Activated T-cell treated with anti-CD3 and anti-CD28 coated beads for 48 hours (primary cell): Measurements from ENCODE around the gene DNAI4.
"Not testable (repeated sequence)": the region's sequence is repeated elsewhere in the genome, so short reads cannot be mapped to it uniquely, and the experiment has no call there.

Experiments
- DNase-seq: peaks from one replicate; pipeline ENCODE4 v3.0.0-alpha.2; 2020; ENCODE audit warnings: low read depth

The DNAI4 gene

DNA sequence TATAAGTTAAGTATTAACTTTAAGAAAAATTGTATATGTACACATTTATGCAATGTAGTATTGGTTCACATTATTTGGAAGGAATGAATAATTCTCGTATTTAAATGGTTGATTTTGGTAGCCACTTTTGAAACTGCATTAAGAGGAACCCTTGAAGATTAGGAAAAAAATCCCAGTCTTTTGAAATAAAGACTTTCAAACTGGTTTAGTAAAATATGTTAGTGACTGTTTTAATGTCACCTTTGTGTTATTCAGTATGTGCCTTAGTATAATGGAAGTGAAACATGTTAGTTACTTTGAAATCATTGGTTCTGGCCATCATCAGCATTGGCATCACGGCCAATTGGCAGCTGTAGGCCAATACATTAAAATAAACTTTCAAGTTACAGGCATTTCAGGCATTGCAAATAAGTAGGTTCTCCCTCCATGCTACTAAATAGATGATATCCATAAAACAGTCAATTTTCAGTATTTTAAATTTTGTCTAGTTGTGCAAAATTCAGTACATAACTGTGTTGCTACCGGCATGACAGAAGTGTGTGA, 4.6 kb upstream of the DNAI4 start:
- no peak for DNase-seq

DNA sequence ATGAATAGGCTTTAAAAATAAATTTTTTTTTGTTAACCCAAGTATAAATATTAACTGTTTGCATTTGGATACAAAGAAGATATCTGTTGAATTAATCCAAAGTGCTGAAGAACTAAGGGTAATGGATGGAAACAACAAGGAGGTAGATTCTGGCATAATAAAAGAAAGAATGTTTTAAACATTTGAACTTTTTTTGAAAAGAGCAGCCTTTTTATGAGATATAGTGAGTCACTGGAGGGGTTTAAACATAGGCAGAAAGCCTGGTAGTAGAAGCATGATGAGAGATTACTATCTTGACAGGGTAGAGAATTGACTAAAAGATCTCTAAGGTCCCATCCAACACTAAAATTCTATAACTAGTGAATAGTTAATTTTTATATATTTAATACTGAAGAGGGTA, 2.9 kb upstream of the DNAI4 start:
- DNase-seq: no peak

DNA sequence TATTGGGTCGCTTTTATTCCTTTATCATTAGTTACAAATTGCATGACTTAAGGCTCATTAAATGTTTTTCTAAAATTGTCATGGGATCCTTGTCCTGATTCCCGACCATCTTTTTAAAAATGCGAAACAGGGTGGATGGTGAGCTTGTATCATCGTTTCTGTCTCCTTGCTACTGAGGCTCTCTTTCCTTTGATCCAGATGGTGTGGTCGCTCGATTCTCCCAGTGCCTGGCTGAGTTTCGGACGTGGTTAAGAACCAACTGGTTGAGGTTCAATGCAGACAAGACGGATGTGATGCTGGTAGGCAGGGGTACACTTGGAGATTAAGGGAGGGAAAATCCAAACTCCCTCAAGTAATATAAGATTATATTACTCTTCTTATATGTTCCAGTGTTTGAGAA, 1.3 kb upstream of the DNAI4 start:
- no peak for DNase-seq

DNA sequence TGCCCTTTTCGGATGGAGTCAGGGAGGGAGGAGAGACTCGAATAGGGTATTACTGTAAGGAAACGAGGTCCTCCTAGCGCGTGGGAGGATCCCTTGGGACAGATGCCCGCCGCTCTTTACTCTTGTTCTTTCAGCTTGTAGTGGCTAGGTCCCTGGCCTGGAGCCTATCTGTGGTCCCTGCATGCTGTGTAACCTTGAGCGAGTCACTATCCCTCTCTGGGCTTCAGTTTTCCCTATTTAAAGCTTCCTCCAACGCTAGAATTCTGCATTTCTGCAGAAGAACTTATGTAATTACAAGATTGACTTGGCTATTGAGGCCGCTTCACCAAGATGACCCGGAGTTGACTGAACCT, 878 bp upstream of the DNAI4 start:
- no peak for DNase-seq

DNA sequence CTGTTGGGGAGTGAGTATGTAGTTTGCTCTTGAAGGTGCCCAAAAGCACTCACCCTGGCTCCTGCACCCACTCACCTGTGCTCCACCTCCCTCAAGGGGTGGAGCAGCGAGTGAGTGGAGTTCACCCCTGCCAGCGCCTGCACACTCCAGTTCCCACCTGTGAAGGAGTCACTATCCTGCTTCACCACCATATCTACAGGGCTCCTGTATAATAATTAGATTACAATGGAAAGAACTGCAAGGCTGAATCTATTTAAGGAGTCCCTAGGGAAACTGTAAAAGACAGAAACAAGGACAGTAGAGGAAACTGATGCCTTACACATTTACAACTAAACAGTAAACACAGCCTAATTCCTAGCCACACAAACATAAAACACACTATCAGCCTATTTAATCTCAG, 4.1 kb downstream of the DNAI4 start:
- no peak for DNase-seq

DNA sequence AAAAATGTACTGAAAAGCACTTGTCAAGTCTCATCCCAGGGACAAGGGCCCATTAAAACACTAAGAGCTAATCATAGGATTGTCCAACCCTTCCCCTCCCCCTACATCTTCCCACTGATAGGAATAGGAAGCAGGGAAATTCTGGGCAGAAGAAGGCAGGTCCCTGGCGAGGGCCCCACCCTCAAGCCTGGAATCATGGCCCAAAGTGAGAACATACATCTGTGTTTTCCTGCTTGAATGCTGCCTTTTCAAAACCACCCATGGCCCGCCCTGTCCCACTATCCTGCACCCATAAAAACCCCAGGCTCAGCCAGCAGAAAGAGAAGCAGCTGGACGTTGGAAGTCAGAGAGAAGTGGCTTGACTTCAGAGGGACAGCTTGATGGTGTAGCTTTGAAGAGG, 4.8 kb downstream of the DNAI4 start:
- DNase-seq: no peak

DNA sequence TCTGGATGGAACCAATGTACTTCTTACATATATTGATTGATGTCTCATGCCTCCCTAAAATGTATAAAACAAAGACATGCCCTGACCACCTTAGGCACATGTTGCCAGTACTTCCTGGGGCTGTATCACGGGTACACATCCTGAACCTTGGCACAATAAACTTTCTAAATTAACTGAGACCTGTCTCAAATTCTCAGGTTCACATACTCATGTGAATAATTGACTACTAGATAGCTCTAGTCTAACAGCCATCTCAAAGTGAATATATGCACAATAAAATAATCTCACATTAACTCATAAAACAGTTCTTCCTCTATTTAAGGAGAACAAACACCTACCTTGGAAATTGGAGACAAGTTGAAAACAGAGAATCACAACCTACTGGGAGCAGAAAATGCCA, 5.6 kb downstream of the DNAI4 start:
- DNase-seq: no peak

DNA sequence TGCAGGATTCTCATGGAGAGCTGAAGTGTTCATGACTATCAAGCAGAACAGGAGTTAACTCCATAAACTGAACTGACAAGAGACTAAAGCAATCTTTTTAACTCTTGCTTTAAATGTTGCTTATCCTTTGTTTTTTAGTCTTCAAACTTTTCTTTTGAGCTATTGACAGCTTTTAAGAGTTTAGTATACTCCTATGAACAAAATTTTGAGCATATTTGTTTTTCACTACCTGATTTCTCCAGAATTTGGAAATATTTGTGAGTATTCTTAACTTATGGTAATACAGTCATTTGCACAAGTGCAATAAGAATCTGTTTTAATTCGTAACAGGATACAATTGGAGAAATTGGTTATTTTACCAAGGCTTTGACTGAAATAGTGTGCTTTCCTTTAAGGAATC, 7.2 kb downstream of the DNAI4 start:
- no peak for DNase-seq

DNA sequence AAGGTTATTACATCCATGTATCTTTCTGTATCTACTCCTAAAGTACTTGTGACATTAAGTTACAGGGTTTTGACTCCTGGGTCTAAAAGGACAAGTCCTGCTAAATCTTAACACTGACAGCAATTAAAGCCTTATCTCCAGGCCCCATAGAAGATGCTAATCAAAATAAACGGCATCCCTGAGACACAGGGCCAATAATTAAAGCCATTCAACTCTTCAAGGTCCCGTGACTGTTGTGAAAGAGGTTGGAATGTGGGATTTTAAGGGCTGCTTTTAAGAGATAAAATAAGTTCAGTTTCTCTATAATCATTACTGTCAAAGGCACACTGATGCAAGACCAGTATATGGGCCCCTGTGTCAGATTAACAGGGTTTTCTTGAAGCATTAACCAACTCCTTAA, 8.3 kb downstream of the DNAI4 start:
- DNase-seq: no peak

DNA sequence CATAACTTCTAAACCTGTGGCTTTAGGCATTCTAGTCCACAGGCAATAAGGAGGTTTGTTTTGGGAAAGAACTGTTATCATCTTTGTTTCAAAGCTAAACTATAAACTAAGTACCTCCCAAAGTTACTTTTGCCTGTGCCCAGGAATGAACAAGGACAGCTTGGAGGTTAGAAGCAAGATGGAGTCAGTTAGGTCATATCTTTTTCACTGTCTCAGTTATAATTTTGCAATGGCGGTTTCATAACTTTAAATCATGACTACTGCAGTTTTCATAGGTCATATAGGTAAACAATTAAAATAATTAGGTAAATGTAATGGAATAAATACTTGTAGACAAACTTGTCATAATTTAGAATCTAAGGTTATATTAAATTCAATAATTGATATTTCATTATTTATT, 9.5 kb downstream of the DNAI4 start:
- not testable (repeated sequence) for DNase-seq

DNA sequence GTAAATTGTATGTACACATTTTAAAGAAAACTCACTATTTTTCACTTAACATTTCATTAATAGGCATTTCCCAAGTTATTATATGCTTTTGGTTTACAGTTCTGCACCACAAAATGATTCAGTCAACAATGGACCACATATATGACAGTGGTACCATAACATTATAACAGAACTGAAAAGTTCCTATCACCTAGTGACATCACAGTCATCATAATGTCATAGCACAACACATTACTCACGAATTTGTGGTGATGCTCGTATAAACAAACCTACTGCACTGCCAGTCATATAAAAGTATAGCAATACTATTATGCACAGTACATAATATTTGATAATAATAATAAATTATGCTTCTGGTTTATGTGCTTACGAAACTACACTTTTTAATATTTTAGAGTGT, 30.9 kb downstream of the DNAI4 start:
- no peak for DNase-seq

DNA sequence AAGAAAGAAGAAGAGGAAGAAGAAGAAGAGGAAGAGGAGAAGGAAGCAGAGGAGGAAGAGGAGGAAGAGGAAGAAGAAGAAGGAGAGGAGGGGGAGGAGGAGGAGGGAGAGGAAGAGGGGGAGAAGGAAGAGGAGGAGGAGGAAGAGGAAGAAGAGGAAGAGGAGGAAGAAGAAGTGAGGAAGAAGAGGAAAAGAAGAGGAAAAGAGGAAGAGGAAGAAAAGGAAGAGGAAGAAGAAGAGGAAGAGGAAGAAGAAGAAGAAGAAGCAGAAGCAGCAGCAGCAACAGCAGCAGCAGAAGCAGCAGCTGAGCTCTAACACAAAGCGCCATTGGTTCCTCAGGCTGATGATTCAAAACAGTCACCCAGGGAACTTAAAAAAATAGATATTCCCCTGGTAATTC, 34.0 kb downstream of the DNAI4 start:
- DNase-seq: no peak

DNA sequence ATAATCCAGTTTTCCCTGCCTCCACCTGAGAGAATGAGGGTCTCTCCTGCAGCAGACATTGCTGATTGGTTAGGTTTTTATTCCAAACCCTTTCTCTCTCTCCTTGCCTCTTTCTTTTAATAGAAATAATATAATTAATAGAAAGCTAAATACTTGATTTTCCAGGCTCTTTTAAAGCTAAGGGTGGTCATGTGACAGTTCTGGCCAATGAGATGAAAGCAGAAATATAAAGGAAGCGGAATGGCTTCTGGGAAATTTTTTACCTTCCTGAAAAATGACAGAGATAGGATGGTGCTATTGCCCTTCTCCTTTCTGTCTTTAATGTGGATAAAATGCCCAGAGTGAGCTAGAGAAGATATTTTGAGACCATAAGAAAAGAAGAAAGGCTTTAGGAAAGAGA, 35.6 kb downstream of the DNAI4 start:
- DNase-seq: no peak

DNA sequence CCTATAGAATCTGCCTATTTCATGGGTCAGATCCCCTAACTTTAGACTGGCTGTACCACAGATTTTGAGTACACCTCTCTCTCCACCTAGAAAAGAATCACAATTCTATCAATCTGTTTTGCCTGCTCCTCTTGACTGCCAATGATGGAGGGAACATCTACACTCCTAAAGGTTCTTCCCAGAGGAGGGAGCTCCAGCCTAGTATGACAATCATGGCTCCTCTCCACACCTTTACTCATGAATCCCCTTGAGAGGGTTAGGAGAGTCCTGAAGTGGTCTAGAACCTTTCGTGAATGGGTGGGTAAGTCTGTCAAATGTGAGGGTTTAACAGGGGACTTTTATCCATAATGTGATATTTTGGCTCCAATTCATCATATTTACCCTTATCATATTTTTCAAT, 48.0 kb downstream of the DNAI4 start:
- no peak for DNase-seq

DNA sequence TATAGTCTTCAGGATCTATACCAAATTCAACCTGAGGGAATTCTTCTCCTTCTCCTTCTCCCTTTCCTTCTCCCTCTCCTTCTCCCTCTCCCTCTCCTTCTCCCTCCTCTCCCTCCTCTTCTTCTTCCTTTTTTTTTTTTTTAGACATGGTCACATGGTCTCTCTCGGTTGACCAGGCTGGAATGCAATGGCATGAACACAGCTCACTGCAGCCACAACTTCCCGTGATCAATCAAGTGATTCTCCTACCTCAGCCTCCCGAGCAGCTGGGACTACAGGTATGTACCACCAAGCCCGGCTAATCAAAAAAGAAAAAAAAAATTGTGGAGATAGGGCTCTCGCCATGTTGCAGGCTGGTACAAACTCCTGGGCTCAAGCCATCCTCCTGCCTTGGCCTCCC, 51.5 kb downstream of the DNAI4 start:
- DNase-seq: no peak

DNA sequence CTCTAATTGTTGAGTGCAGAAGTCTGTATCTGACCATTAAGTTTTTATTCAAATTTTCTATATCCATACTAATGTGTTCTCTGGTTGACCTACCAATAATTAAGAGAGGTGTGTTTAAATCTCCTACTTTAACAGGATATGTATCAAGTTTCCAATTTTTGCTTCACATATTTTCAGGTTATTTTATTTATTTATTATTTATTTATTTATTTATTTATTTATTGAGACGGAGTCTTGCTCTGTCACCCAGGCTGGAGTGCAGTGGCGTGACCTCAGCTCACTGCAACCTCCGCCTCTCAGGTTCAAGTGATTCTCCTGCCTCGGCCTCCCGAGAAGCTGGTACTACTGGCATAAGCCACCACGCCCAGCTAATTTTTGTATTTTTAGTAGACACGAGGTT, 52.6 kb downstream of the DNAI4 start:
- not testable (repeated sequence) for DNase-seq

DNA sequence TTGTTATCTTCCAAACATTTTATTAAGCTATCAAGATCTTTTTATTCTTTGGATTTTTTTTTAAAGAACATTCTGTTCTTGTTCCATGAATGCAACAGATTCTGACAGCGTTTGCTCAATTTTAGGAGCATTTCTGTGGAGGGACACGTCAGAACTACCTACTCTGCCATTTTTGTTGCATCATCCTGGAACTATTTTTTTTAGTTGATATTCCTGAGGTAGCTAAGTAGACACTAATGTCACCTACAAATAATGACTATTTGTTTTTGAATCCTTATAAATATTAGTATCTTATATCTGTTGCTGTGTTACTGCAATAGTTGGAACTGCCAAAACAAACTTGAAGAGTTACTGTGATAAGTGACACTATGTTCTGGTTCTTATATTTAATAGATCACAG, 57.2 kb downstream of the DNAI4 start:
- DNase-seq: no peak

DNA sequence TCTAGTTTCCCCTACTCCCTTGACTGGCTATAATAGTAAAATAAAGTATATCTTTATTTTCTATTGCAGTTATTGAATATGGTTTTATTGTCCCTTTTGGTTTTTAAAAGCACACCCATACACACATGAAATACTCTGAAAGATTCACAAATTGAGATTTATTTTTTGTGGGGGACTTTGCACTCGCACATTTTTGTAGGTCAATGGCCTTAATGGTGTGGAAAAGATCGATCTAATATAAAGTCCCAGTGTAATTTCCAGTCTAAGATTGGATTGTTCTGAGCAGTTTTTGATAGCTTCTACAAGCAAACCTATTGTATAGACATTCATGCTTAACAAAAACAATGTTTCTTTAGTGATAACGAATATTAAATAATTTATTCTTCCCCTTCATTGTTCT, 64.1 kb downstream of the DNAI4 start:
- DNase-seq: no peak

DNA sequence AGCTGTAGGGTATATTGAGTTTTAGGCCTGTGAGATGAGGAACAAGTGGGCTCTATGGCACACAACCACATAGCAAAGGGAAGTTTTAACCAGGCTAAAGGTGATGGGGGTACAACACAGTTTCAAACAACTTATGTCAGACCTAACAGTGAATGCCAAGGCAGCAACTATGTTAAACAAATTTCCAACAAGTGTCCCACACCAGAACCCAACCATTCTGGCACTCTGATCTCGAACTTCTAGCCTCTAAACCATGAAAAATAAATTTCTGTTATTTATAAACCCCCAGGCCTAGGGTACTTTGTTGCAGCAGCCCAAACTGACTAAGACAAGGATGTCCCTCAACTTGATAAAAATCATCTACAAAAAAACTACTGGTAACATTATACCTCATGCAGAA, 71.3 kb downstream of the DNAI4 start:
- no peak for DNase-seq

DNA sequence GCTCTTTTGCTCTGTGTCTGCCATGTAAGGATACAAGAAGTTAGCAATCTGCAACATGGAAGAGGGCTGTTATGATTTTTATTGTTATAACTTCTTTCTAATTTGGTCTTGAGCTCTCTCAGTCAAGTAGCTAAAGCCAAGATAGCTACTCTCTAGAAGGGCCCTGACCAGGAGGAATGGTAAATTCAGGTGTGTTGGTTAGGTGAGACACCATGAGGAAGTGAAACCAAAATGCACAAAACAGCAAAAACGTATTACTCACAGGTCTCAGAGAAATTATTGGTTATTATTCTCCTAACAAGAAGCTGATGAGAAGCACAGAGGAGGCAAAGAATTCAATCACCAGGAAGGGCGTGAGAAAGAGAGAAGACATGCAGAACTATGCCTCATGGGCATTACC, 71.8 kb downstream of the DNAI4 start:
- DNase-seq: no peak

DNA sequence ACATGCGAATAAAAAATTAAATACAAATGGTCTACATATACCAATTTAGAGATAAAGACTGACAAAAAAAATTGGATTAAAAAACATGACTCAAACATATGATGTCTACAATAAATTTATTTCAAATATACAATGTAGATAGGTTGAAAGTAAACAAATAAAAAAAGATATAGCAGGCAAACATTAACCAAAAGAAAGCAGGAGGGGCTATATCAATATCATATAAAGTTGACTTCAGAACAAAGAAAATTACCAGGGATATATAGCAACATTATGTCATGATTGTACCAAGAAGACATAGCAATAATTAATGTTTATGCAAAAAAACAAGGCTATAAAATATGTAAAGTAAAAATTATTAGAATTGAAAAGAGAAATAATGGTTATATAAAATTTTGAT, 73.7 kb downstream of the DNAI4 start:
- DNase-seq: no peak

DNA sequence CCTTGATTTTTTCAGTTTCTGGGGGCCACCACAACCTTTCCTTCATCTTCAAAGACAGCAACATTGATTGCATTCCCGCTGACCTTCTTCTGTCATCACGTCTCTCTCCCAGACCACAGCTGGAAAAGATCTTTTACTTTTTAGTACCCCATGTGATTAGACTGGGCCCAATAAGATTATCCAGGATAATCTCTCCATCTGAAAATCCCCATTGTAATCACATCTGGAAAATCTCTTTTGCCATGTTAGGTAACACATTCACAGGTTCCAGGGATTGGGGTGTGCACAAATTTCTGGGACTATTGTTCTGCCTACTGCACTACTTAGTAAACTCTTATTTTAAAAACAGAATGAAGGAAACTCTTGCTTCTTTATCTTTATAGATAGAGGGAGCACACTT, 76.5 kb downstream of the DNAI4 start:
- no peak for DNase-seq

DNA sequence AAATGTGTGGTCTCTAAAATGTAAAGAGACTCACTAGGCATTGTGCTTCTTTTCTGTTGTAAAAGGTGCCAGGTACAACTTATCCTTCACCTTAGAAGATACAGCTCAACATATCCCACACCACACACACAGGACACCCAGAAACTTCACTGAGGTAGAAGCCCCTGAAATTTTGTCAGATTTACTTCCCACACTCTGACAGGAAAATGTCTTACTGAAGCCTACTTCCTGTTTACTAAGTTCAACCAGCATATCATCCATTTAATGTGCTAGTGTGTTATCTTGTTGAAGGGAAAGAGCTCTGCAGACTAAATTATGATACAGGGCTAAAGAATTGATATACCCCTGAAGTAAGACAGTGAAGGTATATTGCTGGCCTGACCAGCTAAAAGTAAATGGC, 83.7 kb downstream of the DNAI4 start:
- DNase-seq: no peak

DNA sequence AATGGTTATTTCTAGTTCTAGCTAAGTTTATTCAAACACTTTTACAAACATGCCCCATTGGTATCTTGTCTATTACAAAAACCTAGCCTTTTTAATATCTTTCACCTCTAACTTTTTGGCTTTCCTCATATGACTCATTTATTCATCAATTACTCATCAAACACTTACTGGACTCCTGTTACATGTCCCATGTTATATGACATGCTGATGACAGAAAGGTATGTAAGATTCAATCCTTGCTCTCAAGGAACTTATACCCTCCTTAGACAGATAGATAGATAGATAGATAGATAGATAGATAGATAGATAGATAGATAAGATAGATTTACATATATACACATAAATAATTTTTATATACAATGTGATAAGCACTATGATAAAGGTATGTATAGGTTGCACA, 89.7 kb downstream of the DNAI4 start:
- no peak for DNase-seq

DNA sequence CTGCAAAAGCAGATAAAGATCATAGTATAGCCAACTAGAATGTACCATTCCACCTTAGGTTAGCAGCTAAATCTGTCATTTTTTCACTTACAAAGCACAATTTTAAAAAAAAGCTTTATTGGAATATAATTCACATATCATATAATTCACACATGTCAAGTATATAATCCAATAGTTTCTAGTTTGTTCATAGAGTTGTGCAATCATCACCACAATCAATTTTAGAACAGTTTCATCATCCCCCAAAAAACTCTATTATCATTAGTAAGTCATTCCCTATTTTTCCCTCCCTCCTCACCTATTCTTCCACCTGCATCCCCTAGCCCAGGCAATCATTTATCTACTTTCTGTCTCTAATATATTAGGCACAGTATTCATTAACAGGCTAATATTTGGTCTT, 91.5 kb downstream of the DNAI4 start:
- no peak for DNase-seq
